ENCODE results near the gene TMEM18.

Gene TMEM18

GRCh38 chr2:651951-652373 lies 25.2 kb downstream of the TMEM18 start:
- DNase-seq (ENCODE audit: low spot score): no peak

- DNase-seq (ENCODE audit: low spot score): no peak
These were observed 26.6 kb downstream of the TMEM18 start for GRCh38 chr2:650343-651310.

GRCh38 chr2:649426-650342 lies 27.5 kb downstream of the TMEM18 start:
- DNase-seq (ENCODE audit: low spot score): no peak

GRCh38 chr2:648476-649424 lies 28.5 kb downstream of the TMEM18 start:
- DNase-seq (ENCODE audit: low spot score): no peak

GRCh38 chr2:647691-648231 lies 29.4 kb downstream of the TMEM18 start:
- no peak for DNase-seq (ENCODE audit: low spot score)

GRCh38 chr2:647003-647560 lies 30.1 kb downstream of the TMEM18 start:
- DNase-seq (ENCODE audit: low spot score): no peak

- DNase-seq (ENCODE audit: low spot score): no peak
These were observed 32.3 kb downstream of the TMEM18 start for GRCh38 chr2:644871-645270.

- no peak for DNase-seq (ENCODE audit: low spot score)
These were observed 33.4 kb downstream of the TMEM18 start for GRCh38 chr2:643761-644160.

GRCh38 chr2:643334-643733 lies 33.9 kb downstream of the TMEM18 start:
- DNase-seq (ENCODE audit: low spot score): no peak

GRCh38 chr2:641872-642815 lies 35.1 kb downstream of the TMEM18 start:
- no peak for DNase-seq (ENCODE audit: low spot score)

- no peak for DNase-seq (ENCODE audit: low spot score)
These were observed 35.9 kb downstream of the TMEM18 start for GRCh38 chr2:641164-641871.

- no peak for DNase-seq (ENCODE audit: low spot score)
These were observed 37.5 kb downstream of the TMEM18 start for GRCh38 chr2:639703-640102.

GRCh38 chr2:637804-638203 lies 39.4 kb downstream of the TMEM18 start:
- DNase-seq (ENCODE audit: low spot score): no peak

- DNase-seq (ENCODE audit: low spot score): no peak
These were observed 39.8 kb downstream of the TMEM18 start for GRCh38 chr2:637406-637776.

- peak; percentile 72 for DNase-seq (ENCODE audit: low spot score)
These were observed 40.4 kb downstream of the TMEM18 start for GRCh38 chr2:636641-637405.

- DNase-seq (ENCODE audit: low spot score): no peak
These were observed 41.3 kb downstream of the TMEM18 start for GRCh38 chr2:635687-636621.
